GM19043 (cell line): ENCODE results near the gene CHAT.

Experiments
- ATAC-seq: cut with Tn5 transposase; IDR thresholded peaks from one replicate; pipeline ENCODE4 v1.9.1; 2021; ENCODE audit warnings: low read depth; ENCODE audit not compliant: unreplicated experiment

Gene CHAT

GRCh38 chr10:49611816-49612512 lies 1.9 kb upstream of the CHAT start:
- no peak for ATAC-seq

- ATAC-seq = no peak
Observed at GRCh38 chr10:49612513-49613164, 1.2 kb upstream of the CHAT start.

GRCh38 chr10:49613165-49613881 lies 514 bp upstream of the CHAT start:
- ATAC-seq = no peak

- no peak for ATAC-seq
Observed at GRCh38 chr10:49614242-49615198, 683 bp downstream of the CHAT start.

GRCh38 chr10:49615213-49615612 lies 1.4 kb downstream of the CHAT start:
- no peak for ATAC-seq

- ATAC-seq = no peak
Observed at GRCh38 chr10:49615721-49616120, 1.9 kb downstream of the CHAT start.

GRCh38 chr10:49616421-49617101 lies 2.7 kb downstream of the CHAT start:
- no peak for ATAC-seq

- ATAC-seq = no peak
Observed at GRCh38 chr10:49617121-49618020, 3.5 kb downstream of the CHAT start.

- ATAC-seq = no peak
Observed at GRCh38 chr10:49618821-49619220, 5.0 kb downstream of the CHAT start.

GRCh38 chr10:49619613-49620012 lies 5.8 kb downstream of the CHAT start:
- ATAC-seq = no peak

- no peak for ATAC-seq
Observed at GRCh38 chr10:49620286-49620810, 6.5 kb downstream of the CHAT start.

- ATAC-seq = no peak
Observed at GRCh38 chr10:49620841-49621378, 7.1 kb downstream of the CHAT start.

GRCh38 chr10:49621561-49621960 lies 7.7 kb downstream of the CHAT start:
- ATAC-seq = no peak

GRCh38 chr10:49622426-49623425 lies 8.9 kb downstream of the CHAT start:
- ATAC-seq = no peak

- ATAC-seq = no peak
Observed at GRCh38 chr10:49624629-49625028, 10.8 kb downstream of the CHAT start.

GRCh38 chr10:49625411-49625810 lies 11.6 kb downstream of the CHAT start:
- ATAC-seq = no peak

- ATAC-seq = no peak
Observed at GRCh38 chr10:49627038-49627437, 13.2 kb downstream of the CHAT start.
